HepG2 (cell line): ENCODE results near the gene RANBP6. TPM values are rescaled to one million over a fixed set of nuclear protein-coding genes. Genes with fewer than 3 reads are reported as not detected.

Source experiments
- DNMT3B ChIP-seq: conservative IDR thresholded peaks from 2 replicates; pipeline ENCODE4 v1.6.1; 2016; ENCODE audit warnings: missing biosample characterization, control low read depth
- KDM1A ChIP-seq: IDR thresholded peaks from 2 replicates; pipeline ENCODE4 v1.6.1; 2016; ENCODE audit warnings: missing compliant biosample characterization
- NCOA1 ChIP-seq: sonication (generic); formaldehyde crosslinking; IDR thresholded peaks from 2 replicates; pipeline ENCODE4 v1.9.0; 2021; ENCODE audit warnings: missing genetic modification reagents
- PAWR ChIP-seq: sonication (generic); formaldehyde crosslinking; IDR thresholded peaks from 2 replicates; pipeline ENCODE4 v1.4.0; 2020; ENCODE audit warnings: missing genetic modification reagents, mild to moderate bottlenecking, borderline replicate concordance
- POLR2G ChIP-seq: fragments of 200-400 bp; formaldehyde crosslinking; IDR thresholded peaks from 2 replicates; pipeline ENCODE4 v1.6.1; 2018; ENCODE audit warnings: mild to moderate bottlenecking, low read depth, low read length, moderate library complexity
- SRSF9 ChIP-seq: fragments of 200-400 bp; formaldehyde crosslinking; IDR thresholded peaks from 2 replicates; pipeline ENCODE4 v1.6.1; 2018; ENCODE audit warnings: borderline replicate concordance, mild to moderate bottlenecking, low read depth, low read length; ENCODE audit not compliant: insufficient read depth, poor library complexity, severe bottlenecking
- ZEB1 ChIP-seq: IDR thresholded peaks from 2 replicates; pipeline ENCODE4 v1.6.1; 2012; ENCODE audit warnings: mild to moderate bottlenecking, low read depth, inconsistent platforms; ENCODE audit not compliant: insufficient replicate concordance
- ZNF12 ChIP-seq: sonication (generic); formaldehyde crosslinking; IDR thresholded peaks from 2 replicates; pipeline ENCODE4 v1.5.0; 2020; ENCODE audit warnings: missing genetic modification reagents
- ZNF264 ChIP-seq: sonication (generic); formaldehyde crosslinking; IDR thresholded peaks from 2 replicates; pipeline ENCODE4 v1.4.0; 2020; ENCODE audit warnings: missing genetic modification reagents
- ZNF589 ChIP-seq: sonication (generic); formaldehyde crosslinking; conservative IDR thresholded peaks from 2 replicates; pipeline ENCODE4 v1.8.0; 2022; ENCODE audit warnings: mild to moderate bottlenecking, moderate library complexity, missing genetic modification reagents
- ZNF792 ChIP-seq: IDR thresholded peaks from 2 replicates; pipeline ENCODE4 v1.6.1; 2016
- polyA plus RNA-seq, 8 experiments: library from polyadenylated mRNA; depleted of rRNA in 3 of 8; stranded (reverse) in 7 of 8; unstranded in 1 of 8; fragments of >200 nt; fragmentation: Illumina TruSeq in 4 of 8; extraction: Trizol in 4 of 8; gene quantifications; 2 replicates each; pipeline versions ENCODE4 v1.2.1 to v1.2.3, GENCODE V29; 2011 to 2016; ENCODE audit warnings: low read depth in 4 of 8, missing spikeins in 1 of 8, mixed read lengths in 1 of 8; ENCODE audit not compliant: insufficient read depth in 1 of 8
- total RNA-seq, 5 experiments: library from RNA; depleted of rRNA; stranded (reverse); fragments of >200 nt; fragmentation: Illumina TruSeq; extraction: Trizol; gene quantifications; 2 replicates each; pipeline ENCODE4 v1.2.3, GENCODE V29; 2016; ENCODE audit warnings: low read depth in 1 of 5
- TF ChIP-seq, protein P1 (sequence below): sonication (generic); formaldehyde crosslinking; IDR thresholded peaks from 2 replicates; pipeline ENCODE4 v1.5.1; 2020; ENCODE audit warnings: mild to moderate bottlenecking, missing genetic modification reagents, moderate library complexity
- TF ChIP-seq, protein P2 (sequence below): sonication (generic); formaldehyde crosslinking; IDR thresholded peaks from 2 replicates; pipeline ENCODE4 v1.8.1; 2023; ENCODE audit warnings: missing genetic modification reagents, inconsistent platforms, borderline replicate concordance
- TF ChIP-seq, protein P3 (sequence below): sonication (generic); formaldehyde crosslinking; IDR thresholded peaks from 2 replicates; pipeline ENCODE4 v1.4.0; 2020; ENCODE audit warnings: missing genetic modification reagents
- TF ChIP-seq, protein P4 (sequence below): IDR thresholded peaks from 2 replicates; pipeline ENCODE4 v1.6.1; 2016; ENCODE audit warnings: mild to moderate bottlenecking
- TF ChIP-seq, protein P5 (sequence below): sonication (generic); formaldehyde crosslinking; IDR thresholded peaks from 2 replicates; pipeline ENCODE4 v1.4.0; 2020; ENCODE audit warnings: missing genetic modification reagents
- TF ChIP-seq, protein P6 (sequence below): IDR thresholded peaks from 2 replicates; pipeline ENCODE4 v1.6.1; 2018; ENCODE audit warnings: missing genetic modification reagents, mild to moderate bottlenecking, missing compliant biosample characterization

Gene RANBP6
- total and polyA plus RNA-seq, 2 of the 13 experiments (the other 11 are each of a cell fraction or from before 2014, with no cell fraction given) = 7.5 to 26.0 TPM

DNA sequence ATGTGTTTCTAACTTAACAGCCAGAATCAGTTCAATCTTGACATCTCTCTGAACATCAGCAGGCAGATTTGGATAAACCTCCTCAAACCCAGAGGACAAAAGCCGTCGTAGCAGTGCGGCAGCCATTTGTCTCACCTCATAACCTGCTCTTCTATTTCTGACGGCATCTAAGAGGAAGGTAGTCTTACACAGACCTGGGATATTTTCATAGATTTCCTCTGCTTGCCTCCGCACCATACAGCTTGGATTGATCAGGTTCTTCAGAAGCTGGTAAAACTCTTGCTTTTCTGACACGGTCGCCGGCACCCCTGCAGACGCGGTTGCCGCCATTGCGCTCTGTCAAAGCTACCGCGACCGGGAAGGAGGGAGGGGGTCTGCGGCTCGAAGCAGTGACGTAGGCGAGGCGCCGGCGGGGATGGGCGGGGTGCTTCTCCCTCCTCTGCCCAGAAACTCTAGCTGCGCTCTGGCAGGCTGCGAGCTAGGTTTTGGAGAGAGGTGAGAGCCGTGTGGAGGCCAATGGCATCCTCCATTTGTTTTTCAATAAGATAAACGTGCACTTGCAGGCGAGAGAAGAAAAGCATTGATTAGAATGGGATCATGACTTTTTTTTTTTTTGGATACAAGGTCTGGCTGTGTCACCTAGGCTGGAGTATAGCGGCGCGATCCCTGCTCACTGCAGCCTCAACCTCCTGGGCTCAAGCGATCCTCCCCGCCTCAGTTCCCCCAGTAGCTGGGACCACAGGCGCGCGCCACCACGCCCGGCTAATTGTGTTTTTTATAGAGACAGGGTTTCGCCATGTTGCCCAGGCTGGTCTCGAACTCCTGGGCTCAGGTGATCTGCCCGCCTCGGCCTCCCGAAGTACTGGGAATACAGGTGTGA, at the start of gene RANBP6 (continued):
- TF ChIP-seq, protein P1, sequence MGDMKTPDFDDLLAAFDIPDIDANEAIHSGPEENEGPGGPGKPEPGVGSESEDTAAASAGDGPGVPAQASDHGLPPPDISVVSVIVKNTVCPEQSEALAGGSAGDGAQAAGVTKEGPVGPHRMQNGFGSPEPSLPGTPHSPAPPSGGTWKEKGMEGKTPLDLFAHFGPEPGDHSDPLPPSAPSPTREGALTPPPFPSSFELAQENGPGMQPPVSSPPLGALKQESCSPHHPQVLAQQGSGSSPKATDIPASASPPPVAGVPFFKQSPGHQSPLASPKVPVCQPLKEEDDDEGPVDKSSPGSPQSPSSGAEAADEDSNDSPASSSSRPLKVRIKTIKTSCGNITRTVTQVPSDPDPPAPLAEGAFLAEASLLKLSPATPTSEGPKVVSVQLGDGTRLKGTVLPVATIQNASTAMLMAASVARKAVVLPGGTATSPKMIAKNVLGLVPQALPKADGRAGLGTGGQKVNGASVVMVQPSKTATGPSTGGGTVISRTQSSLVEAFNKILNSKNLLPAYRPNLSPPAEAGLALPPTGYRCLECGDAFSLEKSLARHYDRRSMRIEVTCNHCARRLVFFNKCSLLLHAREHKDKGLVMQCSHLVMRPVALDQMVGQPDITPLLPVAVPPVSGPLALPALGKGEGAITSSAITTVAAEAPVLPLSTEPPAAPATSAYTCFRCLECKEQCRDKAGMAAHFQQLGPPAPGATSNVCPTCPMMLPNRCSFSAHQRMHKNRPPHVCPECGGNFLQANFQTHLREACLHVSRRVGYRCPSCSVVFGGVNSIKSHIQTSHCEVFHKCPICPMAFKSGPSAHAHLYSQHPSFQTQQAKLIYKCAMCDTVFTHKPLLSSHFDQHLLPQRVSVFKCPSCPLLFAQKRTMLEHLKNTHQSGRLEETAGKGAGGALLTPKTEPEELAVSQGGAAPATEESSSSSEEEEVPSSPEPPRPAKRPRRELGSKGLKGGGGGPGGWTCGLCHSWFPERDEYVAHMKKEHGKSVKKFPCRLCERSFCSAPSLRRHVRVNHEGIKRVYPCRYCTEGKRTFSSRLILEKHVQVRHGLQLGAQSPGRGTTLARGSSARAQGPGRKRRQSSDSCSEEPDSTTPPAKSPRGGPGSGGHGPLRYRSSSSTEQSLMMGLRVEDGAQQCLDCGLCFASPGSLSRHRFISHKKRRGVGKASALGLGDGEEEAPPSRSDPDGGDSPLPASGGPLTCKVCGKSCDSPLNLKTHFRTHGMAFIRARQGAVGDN (CRISPR knock-in tag) = peak; percentile 81
- TF ChIP-seq SRSF9 (no peak), ZNF12 (no peak), ZEB1 (no peak), DNMT3B (no peak), ZNF589 (CRISPR knock-in tag) (no peak), NCOA1 (CRISPR knock-in tag) (no peak), ZNF264 (CRISPR knock-in tag) (peak; percentile 12; the same call in 1 of the 2 replicates), PAWR (CRISPR knock-in tag) (no peak), POLR2G (peak; percentile 79), KDM1A (CRISPR knock-in tag) (no peak), ZNF792 (CRISPR knock-in tag) (peak; percentile 67; the same call in 1 of the 2 replicates)
- TF ChIP-seq, protein P2, sequence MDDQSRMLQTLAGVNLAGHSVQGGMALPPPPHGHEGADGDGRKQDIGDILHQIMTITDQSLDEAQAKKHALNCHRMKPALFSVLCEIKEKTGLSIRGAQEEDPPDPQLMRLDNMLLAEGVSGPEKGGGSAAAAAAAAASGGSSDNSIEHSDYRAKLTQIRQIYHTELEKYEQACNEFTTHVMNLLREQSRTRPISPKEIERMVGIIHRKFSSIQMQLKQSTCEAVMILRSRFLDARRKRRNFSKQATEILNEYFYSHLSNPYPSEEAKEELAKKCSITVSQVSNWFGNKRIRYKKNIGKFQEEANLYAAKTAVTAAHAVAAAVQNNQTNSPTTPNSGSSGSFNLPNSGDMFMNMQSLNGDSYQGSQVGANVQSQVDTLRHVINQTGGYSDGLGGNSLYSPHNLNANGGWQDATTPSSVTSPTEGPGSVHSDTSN (CRISPR knock-in tag) = no peak
- TF ChIP-seq, protein P3, sequence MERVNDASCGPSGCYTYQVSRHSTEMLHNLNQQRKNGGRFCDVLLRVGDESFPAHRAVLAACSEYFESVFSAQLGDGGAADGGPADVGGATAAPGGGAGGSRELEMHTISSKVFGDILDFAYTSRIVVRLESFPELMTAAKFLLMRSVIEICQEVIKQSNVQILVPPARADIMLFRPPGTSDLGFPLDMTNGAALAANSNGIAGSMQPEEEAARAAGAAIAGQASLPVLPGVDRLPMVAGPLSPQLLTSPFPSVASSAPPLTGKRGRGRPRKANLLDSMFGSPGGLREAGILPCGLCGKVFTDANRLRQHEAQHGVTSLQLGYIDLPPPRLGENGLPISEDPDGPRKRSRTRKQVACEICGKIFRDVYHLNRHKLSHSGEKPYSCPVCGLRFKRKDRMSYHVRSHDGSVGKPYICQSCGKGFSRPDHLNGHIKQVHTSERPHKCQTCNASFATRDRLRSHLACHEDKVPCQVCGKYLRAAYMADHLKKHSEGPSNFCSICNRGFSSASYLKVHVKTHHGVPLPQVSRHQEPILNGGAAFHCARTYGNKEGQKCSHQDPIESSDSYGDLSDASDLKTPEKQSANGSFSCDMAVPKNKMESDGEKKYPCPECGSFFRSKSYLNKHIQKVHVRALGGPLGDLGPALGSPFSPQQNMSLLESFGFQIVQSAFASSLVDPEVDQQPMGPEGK (CRISPR knock-in tag) = peak; percentile 64; the same call in 1 of the 2 replicates
- TF ChIP-seq, protein P4, sequence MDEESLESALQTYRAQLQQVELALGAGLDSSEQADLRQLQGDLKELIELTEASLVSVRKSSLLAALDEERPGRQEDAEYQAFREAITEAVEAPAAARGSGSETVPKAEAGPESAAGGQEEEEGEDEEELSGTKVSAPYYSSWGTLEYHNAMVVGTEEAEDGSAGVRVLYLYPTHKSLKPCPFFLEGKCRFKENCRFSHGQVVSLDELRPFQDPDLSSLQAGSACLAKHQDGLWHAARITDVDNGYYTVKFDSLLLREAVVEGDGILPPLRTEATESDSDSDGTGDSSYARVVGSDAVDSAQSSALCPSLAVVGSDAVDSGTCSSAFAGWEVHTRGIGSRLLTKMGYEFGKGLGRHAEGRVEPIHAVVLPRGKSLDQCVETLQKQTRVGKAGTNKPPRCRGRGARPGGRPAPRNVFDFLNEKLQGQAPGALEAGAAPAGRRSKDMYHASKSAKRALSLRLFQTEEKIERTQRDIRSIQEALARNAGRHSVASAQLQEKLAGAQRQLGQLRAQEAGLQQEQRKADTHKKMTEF (CRISPR knock-in tag) = peak; percentile 78; the same call in 1 of the 2 replicates
- TF ChIP-seq, protein P5, sequence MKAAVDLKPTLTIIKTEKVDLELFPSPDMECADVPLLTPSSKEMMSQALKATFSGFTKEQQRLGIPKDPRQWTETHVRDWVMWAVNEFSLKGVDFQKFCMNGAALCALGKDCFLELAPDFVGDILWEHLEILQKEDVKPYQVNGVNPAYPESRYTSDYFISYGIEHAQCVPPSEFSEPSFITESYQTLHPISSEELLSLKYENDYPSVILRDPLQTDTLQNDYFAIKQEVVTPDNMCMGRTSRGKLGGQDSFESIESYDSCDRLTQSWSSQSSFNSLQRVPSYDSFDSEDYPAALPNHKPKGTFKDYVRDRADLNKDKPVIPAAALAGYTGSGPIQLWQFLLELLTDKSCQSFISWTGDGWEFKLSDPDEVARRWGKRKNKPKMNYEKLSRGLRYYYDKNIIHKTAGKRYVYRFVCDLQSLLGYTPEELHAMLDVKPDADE = no peak
- TF ChIP-seq, protein P6, sequence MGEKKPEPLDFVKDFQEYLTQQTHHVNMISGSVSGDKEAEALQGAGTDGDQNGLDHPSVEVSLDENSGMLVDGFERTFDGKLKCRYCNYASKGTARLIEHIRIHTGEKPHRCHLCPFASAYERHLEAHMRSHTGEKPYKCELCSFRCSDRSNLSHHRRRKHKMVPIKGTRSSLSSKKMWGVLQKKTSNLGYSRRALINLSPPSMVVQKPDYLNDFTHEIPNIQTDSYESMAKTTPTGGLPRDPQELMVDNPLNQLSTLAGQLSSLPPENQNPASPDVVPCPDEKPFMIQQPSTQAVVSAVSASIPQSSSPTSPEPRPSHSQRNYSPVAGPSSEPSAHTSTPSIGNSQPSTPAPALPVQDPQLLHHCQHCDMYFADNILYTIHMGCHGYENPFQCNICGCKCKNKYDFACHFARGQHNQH (CRISPR knock-in tag) = peak; percentile 81
